Measurements from ENCODE around the gene DACT1. TPM values are rescaled to one million over a fixed set of nuclear protein-coding genes. Genes with fewer than 3 reads are reported as not detected.
"Not testable (repeated sequence)": the region's sequence is repeated elsewhere in the genome, so short reads cannot be mapped to it uniquely, and the experiment has no call there.

DACT1 gene
- polyA plus RNA-seq (2011; rRNA removed) (17.8 and 18.8 TPM in 2 replicates), polyA minus RNA-seq (2011; rRNA and poly(A)+ RNA removed) (14.5 and 17.2 TPM in 2 replicates)

GRCh38 chr14:58637391-58638230 is at the start of gene DACT1:
TSS of gene DACT1 (plus strand) at chr14:58637962. CDS start at chr14:58638203, 241 bp downstream.
- TF ChIP-seq CTCF (IDR thresholded peaks at IDR 0.05; ENCODE audit: insufficient read depth, low read depth, low read length) = no peak
- Histone ChIP-seq H3K27me3 (ENCODE audit: control insufficient read depth, insufficient read depth, low read length) (no peaks in the 10 kb centered on the region), H3K36me3 (ENCODE audit: control insufficient read depth, insufficient read depth, low read length) (peaks cover 5% of the 10 kb centered on the region), H3K4me3 (ENCODE audit: low read depth, low read length) (peak within 1 kb of the TSS; percentile 78)
- DNase-seq (ENCODE audit: low read depth) = no peak
- ChIA-PET CTCF (interaction anchor here (0.6 to 3.2 kb wide), 19 partner anchors 11 to 820 kb away, joined by 3 to 38 read pairs (median 5); no protein-coding TSS in a partner anchor), POLR2A (interaction anchor here (0.5 to 0.7 kb wide), 2 partner anchors 18 to 305 kb away, joined by 7 to 18 read pairs; no protein-coding TSS in a partner anchor)

DNA sequence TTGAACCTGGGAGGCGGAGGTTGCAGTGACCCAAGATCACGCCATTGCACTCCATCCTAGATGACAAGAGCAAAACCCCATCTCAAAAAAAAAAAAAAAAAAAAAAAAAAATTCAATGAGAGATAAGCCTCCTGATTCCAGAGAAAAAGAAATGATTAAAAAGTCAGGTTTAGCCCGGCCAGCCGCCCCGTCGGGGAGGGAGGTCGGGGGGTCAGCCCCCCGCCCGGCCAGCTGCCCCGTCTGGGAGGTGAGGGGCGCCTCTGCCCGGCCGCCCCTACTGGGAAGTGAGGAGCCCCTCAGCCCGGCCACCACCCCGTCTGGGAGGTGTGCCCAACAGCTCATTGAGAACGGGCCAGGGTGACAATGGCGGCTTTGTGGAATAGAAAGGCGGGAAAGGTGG is 49.4 kb upstream of the DACT1 start:
- H3K4me3 ChIP-seq (ENCODE audit: low read depth, low read length); CTCF ChIA-PET; DNase-seq (ENCODE audit: low read depth); POLR2A ChIA-PET; H3K36me3 ChIP-seq (ENCODE audit: control insufficient read depth, insufficient read depth, low read length); H3K27me3 ChIP-seq (ENCODE audit: control insufficient read depth, insufficient read depth, low read length): not testable (repeated sequence)

GRCh38 chr14:58593977-58594376 is 43.8 kb upstream of the DACT1 start:
- CTCF ChIA-PET = no interaction called here
- POLR2A ChIA-PET = no interaction called here

DNA sequence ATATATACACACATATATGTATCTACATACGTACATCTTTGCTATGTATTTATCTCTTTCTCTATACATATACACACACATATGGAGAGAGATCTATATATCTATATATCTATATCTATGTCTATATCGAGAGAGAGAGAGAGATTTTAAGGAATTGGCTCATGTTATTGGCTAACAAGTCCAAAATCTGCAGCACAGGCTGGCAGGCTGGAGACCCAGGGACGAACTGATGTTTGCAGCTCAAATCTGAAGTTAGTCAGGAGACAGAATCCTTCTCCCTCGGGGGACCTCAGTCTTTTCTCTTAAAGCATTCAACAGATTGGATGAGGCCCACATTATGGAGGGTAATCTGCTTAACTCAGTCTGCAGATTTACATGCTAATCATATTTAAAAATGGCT is 40.7 kb upstream of the DACT1 start:
- Histone ChIP-seq H3K36me3 (ENCODE audit: control insufficient read depth, insufficient read depth, low read length) (no peaks in the 10 kb centered on the region), H3K4me3 (ENCODE audit: low read depth, low read length) (no peak overlapping the region), H3K27me3 (ENCODE audit: control insufficient read depth, insufficient read depth, low read length) (peaks cover 5% of the 10 kb centered on the region)
- CTCF ChIA-PET = interaction anchor here (0.9 to 1.0 kb wide), 2 partner anchors 10 to 21 kb away, joined by 3 to 4 read pairs; no protein-coding TSS in a partner anchor
- POLR2A ChIA-PET = no interaction called here
- no peak for TF ChIP-seq CTCF (IDR thresholded peaks at IDR 0.05; ENCODE audit: insufficient read depth, low read depth, low read length)
- no peak for DNase-seq (ENCODE audit: low read depth)

More at GRCh38 chr14:58593977-58594376, 43.8 kb upstream of the DACT1 start:
- no peaks in the 10 kb centered on the region for H3K36me3 ChIP-seq (ENCODE audit: control insufficient read depth, insufficient read depth, low read length)
- no peak for DNase-seq (ENCODE audit: low read depth)
- no peak for TF ChIP-seq CTCF (IDR thresholded peaks at IDR 0.05; ENCODE audit: insufficient read depth, low read depth, low read length)
- peaks cover 2% of the 10 kb centered on the region; the same call in 1 of the 2 replicates for H3K27me3 ChIP-seq (ENCODE audit: control insufficient read depth, insufficient read depth, low read length)
- H3K4me3 ChIP-seq (ENCODE audit: low read depth, low read length) = no peak overlapping the region

GRCh38 chr14:58598028-58598803 is 39.5 kb upstream of the DACT1 start:
- POLR2A ChIA-PET = no interaction called here
- no peak overlapping the region for H3K4me3 ChIP-seq (ENCODE audit: low read depth, low read length)
- no peak for TF ChIP-seq CTCF (IDR thresholded peaks at IDR 0.05; ENCODE audit: insufficient read depth, low read depth, low read length)
- CTCF ChIA-PET = interaction anchor here (0.9 kb wide), 1 partner anchor 9 kb away, joined by 3 read pairs; no protein-coding TSS in a partner anchor
- DNase-seq (ENCODE audit: low read depth) = no peak
- H3K27me3 ChIP-seq (ENCODE audit: control insufficient read depth, insufficient read depth, low read length) = peaks cover 5% of the 10 kb centered on the region
- no peaks in the 10 kb centered on the region for H3K36me3 ChIP-seq (ENCODE audit: control insufficient read depth, insufficient read depth, low read length)
